Stimulated activated CD8-positive, alpha-beta memory T cell treated with anti-CD3 and anti-CD28 coated beads, Interleukin-4, amount 100 ng/mL, for 24 hours (primary cell): ENCODE data around the gene LHCGR.

Source experiments
- DNase-seq: peaks from one replicate; pipeline ENCODE4 v3.0.0-alpha.2; 2020; ENCODE audit warnings: low read depth

The LHCGR gene

DNA sequence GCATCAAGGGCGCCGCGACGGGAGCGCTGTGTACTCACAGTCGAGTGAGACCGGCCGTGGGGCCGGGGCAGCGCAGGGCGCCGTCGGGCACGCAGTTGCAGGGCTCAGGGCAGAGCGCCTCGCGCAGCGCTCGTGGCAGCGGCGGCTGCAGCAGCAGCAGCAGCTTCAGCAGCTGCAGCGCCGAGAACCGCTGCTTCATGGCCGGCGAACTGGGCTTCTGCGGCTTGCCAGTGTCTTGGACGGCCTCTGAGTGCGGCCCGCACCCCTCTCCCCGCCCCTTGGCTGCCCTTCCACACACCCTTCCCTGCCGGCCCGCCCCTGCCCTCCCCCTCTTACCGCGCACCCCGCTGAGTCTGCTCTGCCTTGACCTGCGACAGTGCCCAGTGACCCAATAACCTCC is at the start of gene LHCGR:
LHCGR (minus strand) TSS at position 252 of the 400 bp plus-strand sequence; CDS start at position 199, 53 bp downstream.
- DNase-seq: no peak

DNA sequence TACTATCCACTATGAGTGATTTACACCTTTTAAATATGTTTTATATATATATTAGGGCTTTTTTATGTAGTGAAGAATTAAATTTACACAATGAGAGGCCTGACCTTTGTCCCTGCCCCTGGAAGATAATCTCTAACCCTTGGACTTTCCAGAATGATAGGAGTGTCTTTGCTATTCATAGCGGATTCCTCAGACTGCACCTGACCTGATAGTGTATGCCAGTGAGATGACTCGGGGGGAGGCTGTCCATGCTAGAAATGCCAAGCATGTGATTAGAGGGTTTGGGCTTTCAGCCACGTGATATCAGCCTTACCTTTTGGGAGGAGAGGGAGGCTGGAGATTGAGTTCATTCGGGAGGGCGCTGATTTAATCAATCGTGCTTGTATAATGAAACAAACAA is 44.1 kb upstream of the LHCGR start:
- no peak for DNase-seq

DNA sequence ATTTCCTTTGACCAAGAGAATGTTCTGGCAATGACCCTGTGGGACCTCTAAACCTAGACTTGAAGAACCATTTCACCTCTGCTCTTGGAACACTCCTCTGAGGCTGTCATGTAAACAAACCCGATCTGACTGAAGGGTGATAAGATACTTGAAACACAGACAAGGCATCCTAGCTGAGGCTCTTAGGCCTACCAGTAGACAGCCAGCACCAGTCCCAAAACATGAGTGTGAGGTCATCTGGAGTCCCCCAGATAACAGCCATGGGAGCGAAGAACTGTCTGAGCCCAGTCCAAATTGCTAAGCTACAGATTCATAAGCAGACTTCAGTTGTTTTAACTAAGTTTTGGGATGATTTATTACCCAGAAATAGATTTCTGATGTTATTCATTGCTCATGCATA is 39.5 kb upstream of the LHCGR start:
- DNase-seq: no peak

DNA sequence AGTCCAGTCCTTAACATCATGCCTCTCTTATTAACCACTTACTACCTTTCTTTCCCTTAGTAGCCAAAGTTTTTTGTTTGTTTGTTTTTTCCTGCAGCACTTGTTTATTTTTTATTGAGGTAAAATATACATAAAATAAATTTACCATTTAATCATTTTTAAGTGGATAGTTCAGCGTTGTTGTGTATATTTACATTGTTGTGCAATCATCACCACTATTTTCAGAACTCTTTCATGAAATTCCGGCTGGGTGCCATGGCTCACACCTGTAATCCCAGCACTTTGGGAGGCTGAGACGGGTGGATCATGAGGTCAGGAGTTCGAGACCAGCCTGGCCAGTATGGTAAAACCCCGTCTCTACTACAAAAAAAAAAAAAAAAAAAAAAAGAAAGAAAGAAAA is 38.1 kb upstream of the LHCGR start:
- DNase-seq: no peak

DNA sequence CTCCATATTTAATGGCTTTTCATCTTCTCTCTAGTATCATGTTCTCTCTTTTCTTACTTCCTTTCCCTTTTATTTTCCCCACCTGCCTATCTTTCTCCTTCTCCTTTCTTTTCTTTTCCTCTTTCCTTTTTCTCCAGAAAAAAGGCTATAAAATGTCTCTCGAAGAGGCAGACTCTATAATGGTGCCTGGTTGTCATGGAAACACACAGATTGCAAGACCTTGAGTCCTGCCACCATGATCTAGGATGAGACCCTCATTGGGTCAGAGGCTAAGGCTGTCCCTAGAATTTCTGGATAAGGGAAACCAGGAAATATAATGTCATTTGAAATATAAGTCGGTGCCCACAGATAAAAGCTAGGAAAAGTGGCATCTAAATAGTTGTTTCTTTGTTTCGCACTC is 36.5 kb upstream of the LHCGR start:
- DNase-seq: no peak

DNA sequence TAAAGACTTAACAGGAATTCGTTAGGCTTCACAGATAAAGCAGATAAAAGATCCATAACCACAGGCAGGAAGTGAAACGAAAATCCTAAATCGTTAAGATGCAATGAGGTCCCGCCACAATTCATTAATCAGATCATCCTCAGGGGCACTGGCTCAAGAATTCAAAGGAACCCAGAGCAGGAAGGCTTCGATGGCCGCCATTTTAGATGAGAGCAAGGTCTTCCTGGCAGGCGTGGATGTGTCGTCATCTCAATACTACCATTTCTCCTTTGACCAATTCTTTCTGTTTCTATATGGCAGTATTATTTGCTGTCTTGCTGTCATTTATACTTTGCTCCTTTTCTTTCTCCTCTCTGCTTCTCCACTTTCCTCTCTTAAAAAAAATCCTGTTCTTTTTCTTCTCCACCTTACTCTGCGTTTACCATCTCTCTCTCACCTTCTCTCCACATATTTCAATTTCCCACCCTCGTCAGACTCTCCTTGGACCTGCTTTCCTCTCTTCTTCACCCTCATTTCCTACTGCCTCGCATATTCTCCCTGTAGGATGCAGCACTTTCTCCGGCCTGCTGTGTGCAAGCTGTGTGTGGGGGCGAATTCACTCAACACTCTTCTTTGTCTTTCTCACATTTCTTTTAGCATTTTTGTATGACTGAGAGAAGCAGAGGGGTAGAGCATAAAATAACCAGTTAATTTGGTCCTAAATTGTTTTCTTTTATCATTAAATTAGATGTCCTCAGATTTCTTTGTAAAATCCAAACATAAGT is 35.1 kb upstream of the LHCGR start:
- no peak for DNase-seq

DNA sequence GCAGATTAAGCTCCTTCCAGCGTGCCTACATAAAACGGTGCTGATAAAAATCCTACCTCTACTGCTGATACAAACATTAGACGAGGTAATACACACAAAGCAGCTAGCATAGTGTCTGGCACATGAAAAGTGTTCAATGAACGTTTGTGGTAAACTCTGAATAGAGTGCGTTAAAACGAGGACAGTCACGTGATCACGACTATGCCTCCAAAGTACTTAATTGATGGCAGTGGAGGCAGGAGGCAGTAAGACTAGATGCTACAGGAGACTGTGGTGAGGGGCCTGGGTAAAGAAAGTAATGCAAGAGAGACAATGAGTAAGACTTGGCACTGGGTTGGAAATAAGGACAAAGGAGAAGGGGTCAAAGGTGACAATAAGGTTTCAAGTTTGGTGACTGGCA is 32.1 kb upstream of the LHCGR start:
- no peak for DNase-seq

DNA sequence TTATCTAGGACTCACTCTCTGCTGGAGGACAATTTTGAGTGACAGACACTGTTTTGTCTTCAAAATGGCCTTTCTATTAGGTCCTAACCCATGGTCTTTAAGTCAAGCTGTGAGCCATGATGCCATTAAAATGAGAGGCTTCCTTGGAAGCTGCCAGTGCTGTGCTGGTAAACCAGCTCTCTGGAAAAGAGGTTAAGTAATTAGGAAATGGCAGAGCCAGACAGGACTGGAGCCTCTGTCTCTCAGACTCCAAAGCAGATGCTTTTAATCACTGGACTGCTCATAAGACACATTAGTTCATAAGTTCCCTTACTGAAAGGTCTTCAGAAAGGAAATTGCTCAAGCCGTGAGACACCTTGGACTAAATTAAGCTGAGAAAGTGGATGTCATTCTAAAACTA is 25.8 kb upstream of the LHCGR start:
- no peak for DNase-seq

DNA sequence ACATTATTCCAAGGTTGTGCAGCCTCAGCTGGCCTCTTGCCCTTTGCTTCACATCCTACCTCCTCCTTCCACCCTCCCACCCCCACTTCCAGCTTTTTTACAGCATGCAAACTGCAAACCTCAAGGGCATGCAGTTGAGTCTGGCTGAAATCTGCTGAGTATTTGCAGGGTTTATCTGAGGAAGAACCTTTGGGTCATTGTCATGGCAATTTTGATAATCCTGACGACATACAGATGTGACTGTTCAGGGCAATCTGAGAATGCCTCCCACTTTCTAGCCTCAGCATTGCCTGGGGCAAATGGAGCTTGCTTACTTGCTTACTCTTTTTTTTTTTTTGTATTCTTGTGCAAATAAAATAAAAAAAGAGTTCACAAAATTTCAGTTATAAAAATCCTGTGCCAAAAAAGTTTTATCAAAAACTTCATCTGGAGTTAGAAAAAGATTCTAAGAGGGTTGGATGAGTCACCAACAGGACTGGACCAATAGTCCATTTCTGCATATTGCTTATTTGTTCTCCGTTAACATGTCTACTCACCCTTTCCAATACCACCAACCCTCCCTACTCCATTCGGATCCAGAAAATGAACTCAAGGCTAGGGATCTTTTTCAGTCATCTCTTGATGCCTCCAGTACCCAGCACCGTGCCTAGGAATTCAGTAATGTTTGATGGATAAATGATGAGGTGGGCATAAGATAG is 23.6 kb upstream of the LHCGR start:
- no peak for DNase-seq

DNA sequence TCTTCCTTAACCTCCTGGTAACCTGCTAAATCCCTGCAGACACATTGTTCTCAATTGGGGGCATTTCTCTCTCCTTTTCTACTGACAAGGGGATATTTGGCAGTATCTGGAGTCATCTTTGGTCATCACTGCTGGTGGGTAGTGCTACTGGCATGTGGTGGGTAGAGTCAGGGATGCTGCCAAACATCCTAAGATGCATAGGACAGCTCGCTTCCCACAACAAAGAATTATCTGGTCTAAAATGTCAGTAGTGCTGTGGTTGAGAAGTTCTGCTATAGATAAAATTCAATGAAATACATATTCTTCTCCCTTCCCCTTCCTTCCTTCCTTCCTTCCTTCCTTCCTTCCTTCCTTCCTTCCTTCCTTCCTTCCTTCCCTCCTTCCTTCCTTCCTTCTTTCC is 18.7 kb upstream of the LHCGR start:
- DNase-seq: no peak

DNA sequence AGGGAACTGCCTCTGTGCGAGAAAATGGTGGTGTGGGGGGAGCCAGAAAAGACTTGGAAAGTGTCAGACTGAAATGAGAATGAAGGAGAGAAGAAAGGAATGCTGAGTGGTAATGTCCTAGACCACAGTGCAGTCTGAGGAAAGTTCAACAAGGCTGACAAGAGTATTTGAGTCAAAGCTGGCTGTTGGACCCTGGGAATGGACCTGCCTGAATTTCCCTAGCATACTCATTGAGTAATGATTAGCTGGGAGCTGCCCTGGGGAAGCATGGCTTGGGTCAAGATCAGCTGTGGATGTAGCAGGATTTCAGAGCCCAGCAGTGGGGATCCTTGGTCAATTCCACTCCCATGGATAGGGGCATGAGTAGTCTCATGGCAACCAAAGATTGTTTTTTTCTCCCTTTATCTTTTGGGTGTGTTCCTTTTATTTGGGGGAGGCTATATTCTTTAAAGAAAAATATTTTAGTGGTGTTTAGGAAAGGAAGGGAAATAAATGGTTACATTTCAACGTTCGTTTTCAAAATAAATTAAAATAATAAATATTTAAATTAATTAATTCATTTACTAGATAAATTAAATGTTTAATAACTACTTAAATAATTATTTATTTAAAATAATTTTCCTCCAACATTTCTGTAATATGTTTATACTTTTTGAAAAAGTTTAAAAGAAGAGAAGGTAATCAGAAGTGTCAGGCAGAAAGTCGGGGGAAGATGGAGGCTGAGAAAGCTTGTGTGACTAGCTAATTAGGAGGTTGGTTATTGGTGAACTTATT is 15.9 kb upstream of the LHCGR start:
- no peak for DNase-seq

DNA sequence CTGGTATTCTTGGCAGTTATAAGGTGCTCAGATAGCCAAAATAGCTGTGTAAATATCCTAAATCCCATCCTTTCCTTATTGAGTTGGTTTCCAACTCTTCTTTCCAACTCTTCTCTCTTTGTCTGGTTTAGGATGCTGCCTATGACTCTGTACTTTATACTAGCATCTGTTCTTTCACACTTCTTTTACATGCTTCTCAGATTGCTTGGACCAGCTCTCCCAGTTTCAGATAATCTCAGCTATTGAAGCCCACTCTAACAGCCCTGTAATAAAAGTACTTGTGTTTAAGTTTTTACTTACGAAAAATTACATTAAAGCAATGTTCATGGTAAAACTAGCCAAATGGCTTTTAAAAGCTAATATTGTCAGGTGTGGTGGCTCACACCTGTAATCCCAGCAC is 14.7 kb upstream of the LHCGR start:
- DNase-seq: no peak

DNA sequence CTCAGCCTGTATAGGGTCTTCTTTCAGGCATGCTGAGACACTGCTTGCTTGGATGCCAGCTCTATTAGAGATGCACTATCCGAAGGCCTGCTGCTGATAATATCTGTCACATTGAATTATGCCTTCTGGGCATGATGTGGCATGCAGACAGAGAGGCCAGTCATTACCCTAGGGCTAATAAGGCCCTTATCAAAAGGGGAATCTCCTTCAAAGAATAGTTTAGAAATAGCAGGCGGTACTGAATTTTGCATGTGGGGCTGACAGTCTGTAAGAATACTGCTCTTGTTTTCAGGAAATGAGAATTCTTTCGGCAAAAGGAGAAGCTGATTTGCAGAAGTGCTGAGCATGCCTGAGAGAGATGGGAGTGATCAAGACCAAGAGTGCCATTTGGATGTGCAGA is 13.1 kb upstream of the LHCGR start:
- no peak for DNase-seq

DNA sequence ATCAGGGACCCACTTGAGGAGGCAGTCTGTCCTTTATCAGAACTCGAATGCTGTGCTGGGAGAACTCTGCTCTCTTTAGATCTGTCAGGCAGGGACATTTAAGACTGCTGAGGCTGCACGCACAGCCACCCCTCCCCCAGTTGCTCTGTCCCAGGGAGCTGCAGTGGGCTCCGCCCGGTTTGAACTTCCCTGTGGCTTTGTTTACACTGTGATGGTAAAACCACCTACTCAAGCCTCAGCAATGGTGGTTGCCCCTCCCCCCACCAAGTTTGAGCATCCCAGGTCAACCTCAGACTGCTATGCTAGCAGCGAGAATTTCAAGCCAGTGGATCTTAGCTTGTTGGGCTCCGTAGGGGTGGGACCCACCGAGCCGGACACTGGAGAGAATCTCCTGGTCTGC is 11.8 kb upstream of the LHCGR start:
- no peak for DNase-seq

DNA sequence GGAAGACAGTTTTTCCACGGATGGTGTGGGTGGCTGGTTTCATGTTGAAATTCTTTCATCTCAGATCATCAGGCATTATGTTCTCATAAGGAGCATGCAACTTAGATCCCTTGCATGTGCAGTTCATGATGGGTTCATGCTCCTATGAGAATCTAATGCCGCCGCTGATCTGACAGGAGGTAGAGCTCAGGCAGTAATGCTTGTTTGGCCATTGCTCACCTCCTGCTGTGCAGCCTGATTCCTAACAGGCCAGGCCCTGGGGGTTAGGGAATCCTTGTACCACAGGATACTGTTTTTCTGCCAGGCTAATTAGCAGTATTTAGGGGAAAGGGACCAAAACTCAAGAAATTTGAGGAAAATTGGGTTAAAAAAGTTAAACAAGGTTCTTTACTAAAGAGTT is 5.3 kb upstream of the LHCGR start:
- DNase-seq: no peak

DNA sequence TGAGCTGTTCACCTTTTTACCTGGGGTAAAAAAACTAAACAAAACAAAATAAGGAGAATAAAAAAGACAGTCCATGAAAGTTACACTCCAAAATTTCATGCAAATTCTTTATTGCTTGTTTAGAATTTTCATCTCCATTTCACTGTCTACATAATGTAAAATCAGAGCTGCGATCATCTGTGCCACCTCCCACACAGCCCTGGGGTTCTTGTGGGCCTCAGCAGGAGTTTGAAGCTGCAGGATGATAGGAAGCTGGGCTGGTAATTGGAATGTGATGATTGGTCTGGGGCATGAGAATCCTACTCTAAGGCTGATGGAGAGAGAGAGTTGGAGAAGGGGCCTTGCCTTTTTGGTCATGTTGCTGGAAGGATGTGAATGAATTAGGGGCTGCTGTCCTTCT is 4.2 kb upstream of the LHCGR start:
- no peak for DNase-seq

DNA sequence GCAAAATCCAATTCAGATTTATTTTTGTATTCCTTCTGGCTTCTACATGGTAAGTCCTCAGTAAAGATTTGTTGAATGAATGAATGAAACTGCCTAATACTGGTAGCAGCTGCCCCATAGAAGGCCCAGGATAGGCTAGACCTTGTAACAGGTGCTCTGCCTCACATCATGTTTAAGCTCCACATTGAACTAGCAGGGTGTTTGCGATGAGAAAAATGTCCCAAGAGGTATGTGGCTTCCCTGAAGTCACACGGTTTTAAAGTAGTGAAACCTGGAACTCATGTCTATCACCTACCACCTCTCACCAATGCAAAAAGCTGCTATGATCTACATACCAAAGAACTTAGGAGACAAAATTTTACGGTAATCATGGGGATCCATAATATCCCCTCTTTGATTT is 765 bp upstream of the LHCGR start:
- DNase-seq: no peak

DNA sequence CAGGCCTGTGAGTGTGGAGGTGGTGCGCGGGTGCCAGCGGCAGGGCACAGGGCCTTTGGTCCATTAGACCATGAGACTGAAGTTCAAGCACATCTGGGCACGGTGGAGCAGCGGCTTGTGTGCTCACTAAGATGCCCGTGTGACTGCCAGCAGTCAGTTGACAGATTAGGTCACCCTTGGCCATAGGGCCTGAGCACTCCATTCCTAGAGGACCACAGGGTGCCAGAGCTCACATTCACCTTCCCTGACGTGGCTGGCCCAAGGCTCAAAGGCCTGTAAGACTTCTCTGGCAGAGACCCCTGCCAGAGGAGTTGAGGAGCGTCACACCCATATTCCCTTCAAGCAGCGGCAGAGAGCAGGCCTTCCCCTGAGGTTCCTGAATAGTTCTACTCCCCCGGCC is 650 bp downstream of the LHCGR start:
- DNase-seq: no peak

DNA sequence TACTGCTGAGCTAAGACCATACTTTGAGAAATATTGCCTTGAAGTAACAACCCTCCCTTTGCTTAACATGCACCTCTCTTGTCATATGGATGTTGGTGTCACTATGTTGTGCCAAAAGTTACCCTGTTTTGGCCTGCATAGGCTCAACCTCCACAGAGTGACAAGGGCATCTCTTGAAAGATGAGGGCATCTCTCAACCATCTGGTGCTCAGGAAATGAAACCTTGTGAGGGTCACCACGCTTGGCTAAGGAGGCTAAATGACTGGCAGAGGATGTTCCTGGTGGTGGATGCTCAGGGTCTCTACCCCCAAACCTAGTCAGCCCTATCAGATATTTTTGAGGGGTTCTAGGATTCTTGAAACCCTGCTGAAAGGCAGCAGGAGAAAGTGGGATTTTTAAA is 2.3 kb downstream of the LHCGR start:
- no peak for DNase-seq

DNA sequence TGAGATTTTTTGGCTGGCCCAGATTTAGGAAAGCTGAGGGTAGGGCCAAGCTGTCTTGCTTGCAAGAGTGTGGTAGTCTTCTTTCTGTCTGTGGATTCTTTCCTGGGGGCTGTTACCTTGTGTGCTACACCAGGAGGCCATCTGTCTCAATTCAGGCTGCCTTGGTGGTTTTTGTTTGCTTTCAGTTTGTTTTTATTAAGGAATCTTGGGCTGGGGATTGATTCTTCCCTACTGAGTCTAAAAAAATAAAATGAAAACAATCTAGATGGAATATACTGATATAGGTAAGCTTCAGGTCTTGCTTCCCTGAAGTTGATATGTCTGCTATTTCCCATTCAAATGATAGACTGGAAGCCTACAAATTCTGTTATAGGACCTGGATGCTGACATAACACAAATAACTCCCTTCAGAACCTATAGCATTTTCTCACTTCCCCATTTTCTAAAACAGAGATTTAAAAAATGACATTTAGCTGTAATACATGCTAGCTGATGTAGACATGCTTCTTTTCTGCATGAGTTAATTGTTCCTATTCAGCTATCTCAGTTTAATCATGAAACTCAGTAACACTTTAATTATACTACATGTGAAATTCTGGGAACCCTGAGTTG is 5.3 kb downstream of the LHCGR start:
- DNase-seq: no peak

DNA sequence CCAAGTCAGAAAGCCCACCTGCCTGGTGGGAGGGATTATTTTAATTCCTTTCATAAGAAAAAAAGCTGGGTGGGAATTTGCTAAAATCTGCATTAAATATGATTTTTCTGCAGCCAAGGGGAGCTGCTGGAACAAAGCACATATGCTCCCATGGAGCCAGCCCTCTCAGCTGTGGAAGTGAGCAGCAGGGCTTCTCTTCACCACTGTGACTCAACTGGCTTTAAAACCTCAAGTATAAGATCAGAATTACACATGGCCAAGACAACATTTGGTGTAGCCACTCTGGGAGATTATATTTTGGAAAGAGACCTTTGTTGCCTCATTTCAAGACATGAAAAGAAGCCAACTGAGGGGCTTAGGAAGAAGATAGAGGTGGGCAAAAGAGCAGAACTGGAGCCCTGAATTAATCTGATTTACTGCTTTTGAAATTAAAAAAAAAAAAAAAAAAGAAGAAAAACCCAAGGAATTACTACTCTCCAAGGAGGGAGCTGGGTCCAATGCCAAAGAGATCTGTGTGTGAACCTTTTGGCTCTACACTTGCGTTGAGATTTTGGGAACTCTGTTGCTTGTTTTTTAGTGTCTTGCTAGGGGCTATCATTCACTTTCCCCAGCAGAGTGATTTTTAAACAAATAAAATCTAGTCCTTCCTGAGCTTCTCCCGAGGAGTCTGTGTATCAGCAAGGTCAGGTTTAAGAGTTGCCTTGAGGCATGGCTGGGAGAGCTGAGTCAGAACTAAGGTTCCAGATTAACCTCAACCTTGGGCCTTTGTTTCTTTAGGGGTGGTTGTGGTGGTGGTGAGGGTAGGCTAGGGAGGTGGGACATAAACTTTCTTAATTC is 6.0 kb downstream of the LHCGR start:
- DNase-seq: no peak

DNA sequence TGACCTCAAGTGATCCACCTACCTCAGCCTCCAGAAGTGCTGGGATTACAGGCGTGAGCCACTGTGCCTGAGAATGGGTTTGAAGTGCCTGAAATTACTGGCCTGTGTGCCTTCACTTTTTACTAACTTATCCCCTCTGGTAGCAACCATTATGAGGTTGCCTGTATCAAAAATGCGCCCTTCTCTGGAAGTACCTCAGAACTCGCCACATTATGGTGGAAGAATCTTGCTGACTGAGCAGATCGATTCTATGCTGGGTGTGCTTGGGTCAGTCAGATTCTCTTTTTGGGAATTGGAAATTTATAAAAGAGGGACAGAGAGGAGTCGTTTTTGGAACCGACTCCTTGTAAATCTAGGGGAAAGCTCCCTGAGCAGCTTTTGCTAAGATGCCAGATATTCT is 8.2 kb downstream of the LHCGR start:
- DNase-seq: no peak
